KG1 (cell line): ENCODE measurements around the gene PLA2G7.

Source experiments
- DNase-seq: peaks from one replicate; lab custom pipeline; 2025; lab: John Stamatoyannopoulos, UW

Gene PLA2G7

DNA sequence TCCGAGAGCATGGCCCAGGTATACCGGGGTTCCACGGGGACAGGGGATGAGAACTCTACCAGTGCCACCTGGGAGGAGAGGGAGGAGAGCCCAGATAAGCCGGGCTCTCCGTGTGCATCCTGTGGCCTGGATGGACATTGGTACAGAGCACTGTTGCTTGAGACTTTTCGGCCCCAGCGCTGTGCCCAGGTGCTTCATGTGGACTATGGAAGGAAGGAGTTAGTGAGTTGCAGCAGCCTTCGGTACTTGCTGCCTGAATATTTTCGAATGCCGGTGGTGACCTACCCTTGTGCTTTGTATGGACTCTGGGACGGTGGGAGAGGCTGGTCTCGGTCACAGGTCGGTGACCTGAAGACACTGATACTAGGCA lies 46.2 kb downstream of the PLA2G7 start:
- DNase-seq = no peak

DNA sequence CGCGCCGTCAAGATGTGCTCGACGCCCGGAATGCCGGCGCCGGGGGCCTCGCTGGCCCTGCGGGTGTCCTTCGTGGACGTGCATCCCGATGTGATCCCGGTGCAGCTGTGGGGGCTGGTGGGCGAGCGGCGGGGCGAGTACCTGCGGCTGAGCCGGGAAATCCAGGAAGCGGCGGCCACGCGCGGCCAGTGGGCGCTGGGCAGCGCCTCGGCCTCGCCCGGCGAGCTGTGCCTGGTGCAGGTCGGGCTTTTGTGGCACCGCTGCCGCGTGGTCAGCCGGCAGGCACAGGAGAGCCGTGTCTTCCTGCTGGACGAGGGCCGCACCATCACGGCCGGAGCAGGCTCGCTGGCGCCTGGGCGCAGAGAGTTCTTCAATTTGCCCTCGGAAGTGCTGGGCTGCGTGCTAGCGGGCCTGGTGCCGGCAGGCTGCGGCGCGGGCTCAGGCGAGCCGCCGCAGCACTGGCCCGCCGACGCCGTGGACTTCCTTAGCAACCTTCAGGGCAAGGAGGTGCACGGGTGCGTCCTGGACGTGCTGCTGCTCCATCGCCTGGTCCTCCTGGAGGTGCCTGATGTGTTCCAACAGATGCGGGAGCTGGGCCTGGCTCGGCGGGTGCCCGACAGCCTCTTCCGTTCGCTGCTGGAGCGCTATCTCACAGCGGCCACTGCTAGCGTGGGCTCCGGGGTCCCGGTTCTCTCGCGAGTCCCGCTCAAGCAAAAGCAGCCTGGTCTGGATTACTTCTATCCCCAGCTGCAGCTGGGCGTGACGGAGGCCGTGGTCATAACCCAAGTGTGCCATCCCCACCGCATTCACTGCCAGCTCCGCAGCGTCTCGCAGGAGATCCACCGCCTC lies 46.8 kb downstream of the PLA2G7 start:
- no peak for DNase-seq

DNA sequence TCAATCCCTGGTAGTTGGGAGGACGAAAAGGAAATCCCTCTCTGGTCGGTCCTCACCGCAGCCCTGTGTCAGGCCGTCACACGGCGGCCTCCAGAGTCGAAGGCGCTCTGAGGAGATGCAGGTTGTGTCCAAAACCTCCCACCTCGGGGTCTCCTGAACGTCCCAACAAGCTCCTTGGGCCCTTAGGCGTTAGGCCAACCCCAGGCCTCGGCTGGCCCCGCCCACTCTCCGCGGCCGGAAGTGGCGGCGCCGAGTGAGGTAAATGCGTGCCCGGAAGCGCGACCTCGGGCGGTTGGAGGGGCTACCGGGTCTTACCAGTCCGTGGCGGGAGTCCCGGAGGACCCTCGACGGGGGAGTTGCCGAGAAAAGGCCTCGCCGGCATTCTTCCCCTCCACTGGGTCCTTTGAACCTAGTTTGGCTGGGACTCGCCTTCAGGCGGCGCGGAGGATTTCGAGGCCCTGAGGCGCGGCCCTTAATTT lies 47.5 kb downstream of the PLA2G7 start, which contains the start of gene TDRD6:
TSS of gene TDRD6 (plus strand) at position 267 of the 479 bp plus-strand sequence. CDS start 244 bp downstream, outside the sequence.
- no peak for DNase-seq

DNA sequence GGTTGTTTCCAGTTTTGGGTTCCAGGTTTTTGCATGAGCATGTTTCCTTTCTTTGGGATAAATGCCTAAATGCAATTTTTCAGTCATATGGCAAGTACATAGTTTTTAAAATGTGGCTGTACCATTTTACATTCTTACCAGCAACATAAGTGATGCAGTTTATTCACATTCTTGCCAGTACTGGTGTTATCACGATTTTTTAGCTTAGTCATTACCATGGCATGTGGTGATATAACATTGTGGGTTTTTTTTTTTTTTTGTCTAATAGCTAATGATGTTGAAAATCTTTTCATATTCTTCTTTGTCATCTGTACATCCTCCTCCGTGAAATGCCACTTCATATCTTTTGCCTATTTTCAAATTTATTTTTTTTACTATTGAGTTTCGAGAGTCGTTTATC lies 50.4 kb downstream of the PLA2G7 start:
- DNase-seq = no peak

DNA sequence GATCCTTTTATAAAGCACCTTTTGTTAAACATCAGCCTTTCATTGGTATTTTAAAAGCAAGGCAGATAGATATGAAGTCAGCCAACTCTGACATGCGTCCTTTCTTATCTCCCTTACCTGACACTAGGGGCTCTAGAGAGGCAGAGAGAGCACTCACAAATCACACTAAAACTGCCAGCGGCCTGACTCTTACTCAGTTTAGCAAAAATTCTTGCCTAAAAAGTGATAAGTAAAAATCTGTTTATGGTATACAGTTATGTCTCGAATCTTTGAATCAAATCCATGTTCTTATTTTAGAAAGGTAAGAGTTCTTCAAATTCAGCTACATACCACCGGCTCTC lies 57.9 kb downstream of the PLA2G7 start:
- DNase-seq = no peak

DNA sequence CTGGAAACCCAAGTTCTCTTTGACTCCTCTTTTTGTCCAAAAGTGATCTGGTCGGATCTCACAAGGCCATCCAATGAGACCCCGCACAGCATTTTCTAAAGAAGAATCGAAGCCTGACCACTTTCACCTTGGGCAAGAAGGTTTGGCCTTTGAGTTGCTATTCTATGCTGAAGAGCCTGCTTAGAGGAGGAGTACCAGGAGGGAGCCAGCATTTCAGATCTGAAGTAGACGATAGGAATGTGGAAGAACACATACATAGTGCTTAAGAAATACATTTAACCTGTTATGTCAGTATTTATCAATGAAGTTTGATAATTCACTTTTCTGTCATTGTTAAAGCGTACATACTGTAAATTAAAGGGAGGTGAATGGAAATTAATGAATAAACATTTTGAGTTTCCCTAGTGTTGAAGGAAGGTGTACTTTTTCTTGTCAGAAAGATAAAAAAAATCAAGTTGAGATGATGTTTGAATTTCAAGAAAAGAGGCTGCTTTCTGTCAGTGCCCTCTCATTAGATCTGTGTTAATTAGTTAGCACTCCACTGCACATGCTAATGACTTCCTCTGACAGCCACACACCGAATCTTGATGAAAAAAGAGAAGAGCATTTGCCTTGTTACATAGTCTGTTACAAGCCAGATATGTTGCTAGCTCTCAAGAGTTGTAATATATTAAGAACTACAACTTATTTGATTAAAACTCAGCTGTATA lies 58.4 kb downstream of the PLA2G7 start:
- no peak for DNase-seq

DNA sequence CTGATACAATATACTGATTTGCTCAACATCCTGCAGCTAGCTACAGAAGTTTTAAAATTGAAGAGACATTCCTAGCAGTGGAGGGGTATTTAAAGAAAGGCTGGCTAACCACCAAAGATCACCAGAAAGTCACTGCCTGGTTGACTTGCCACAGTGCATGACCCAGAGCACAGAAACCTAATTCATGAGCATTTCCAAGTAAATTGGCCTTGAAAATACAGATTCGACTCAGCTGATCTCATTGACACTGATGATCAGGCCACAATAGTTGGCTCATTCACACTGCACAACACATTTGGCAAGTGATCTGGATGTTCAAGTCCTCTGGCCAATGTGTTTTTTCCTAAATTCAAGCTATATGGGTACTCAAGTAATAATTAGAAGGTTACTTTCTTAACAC lies 60.8 kb downstream of the PLA2G7 start:
- DNase-seq = no peak

DNA sequence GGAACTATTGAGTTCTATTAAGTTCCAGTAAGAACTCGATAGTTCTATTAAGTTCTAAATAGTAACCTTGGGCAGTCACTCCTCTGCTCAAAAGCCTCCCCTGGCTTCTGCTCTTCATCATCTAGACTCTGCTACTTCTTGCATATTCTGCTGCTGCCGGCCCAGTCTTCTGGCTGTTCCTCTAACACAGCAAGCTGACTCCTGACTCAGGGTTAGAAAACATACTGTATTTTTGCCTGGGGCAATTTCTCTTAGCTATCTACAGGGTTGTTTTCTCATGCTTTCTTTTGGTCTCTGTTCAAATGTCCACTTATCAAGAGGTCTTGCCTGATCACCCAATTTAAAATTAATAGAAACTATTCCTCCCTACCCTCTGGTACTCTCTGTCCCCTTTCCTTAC lies 67.8 kb downstream of the PLA2G7 start:
- DNase-seq = no peak

DNA sequence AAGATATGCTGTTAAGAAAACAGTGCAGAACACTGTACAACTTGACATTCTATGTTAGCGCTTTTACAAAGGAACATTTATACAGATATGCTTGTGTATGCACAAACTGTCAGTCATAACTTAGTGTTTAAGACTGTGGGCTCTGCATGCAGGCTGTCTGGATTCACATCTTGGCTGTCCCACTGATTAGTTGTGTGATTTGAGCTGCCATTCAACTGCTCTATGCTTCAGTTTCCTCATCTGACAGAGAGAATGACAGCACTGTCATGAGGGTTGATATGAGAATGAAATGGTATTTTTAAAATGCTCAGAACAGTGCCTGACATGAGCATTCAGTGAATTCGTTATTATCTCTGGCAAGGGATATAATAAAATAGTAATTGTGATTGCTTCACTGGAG lies 73.7 kb downstream of the PLA2G7 start:
- DNase-seq = no peak

DNA sequence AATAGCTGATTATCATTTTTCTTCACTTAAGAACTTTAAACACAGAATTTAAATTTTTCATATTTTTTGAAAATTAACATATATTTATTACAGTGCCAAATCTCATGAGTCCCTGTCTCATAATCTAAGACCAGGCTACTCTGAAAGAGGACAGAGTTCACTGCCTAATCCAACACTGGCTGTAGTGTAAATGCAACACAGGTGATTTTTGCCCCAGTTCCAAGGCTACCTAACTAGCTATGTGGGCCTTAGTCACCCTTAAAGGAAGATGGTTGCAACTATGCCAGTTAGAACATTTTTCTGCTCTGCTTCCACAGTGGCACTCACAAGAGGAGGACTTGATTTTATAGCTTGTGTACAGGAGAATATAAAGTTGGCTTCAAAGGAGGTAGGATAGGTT lies 77.5 kb downstream of the PLA2G7 start:
- no peak for DNase-seq

DNA sequence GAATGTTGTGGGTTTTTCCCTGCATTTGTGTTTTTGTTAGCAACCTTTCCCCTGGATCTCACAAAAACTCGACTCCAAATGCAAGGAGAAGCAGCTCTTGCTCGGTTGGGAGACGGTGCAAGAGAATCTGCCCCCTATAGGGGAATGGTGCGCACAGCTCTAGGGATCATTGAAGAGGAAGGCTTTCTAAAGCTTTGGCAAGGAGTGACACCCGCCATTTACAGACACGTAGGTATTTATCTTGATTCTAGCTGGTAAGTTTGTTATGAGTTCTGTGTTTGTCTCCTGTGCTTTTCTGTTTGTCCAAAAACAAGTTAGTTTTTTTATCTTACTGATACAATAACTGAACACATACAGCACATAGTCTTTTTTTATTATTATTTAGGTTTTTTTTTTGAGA lies 79.4 kb downstream of the PLA2G7 start:
- no peak for DNase-seq
